ENCODE data around the gene GTF3C1. TPM values are rescaled to one million over a fixed set of nuclear protein-coding genes. Genes with fewer than 3 reads are reported as not detected.

The GTF3C1 gene
- total RNA-seq, 4 donors from 2014 or later = 38.5 to 57.2 (median 41.0) TPM

- ATAC-seq (ENCODE audit: low FRiP score) (no peak), DNase-seq (ENCODE audit: low spot score) (no peak)
- TF ChIP-seq, protein P1, sequence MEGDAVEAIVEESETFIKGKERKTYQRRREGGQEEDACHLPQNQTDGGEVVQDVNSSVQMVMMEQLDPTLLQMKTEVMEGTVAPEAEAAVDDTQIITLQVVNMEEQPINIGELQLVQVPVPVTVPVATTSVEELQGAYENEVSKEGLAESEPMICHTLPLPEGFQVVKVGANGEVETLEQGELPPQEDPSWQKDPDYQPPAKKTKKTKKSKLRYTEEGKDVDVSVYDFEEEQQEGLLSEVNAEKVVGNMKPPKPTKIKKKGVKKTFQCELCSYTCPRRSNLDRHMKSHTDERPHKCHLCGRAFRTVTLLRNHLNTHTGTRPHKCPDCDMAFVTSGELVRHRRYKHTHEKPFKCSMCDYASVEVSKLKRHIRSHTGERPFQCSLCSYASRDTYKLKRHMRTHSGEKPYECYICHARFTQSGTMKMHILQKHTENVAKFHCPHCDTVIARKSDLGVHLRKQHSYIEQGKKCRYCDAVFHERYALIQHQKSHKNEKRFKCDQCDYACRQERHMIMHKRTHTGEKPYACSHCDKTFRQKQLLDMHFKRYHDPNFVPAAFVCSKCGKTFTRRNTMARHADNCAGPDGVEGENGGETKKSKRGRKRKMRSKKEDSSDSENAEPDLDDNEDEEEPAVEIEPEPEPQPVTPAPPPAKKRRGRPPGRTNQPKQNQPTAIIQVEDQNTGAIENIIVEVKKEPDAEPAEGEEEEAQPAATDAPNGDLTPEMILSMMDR (IDR thresholded peaks at IDR 0.05) = no peak
Measured at GRCh38 chr16:27453494-27453825, 96.3 kb downstream of the GTF3C1 start.

- no peak for DNase-seq (ENCODE audit: low spot score)
- no peak for ATAC-seq (ENCODE audit: low FRiP score)
- TF ChIP-seq, protein P1 (IDR thresholded peaks at IDR 0.05) = no peak
Measured at GRCh38 chr16:27452569-27453493, 96.9 kb downstream of the GTF3C1 start.

DNA sequence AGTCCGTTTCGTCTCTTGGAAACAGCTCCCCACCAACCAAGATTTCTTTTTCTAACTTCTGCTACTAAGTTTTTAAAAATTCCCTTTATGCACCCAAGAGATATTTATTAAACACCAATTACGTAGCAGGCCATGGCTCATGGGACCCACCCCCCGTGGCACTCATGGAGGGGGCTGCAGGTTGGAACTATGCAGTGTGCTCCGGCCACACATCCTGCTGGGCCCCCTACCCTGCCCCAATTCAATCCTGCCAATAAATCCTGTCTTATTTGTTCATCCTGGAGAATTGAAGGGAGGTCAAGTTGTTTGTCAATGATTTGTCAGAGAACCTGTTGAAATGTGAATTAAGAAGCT lies 99.5 kb downstream of the GTF3C1 start:
- TF ChIP-seq, protein P1 (IDR thresholded peaks at IDR 0.05) = no peak
- DNase-seq (ENCODE audit: low spot score) = no peak
- no peak for ATAC-seq (ENCODE audit: low FRiP score)

- DNase-seq (ENCODE audit: low spot score) (no peak), ATAC-seq (ENCODE audit: low FRiP score) (no peak)
- TF ChIP-seq, protein P1 (IDR thresholded peaks at IDR 0.05) = no peak
Measured at GRCh38 chr16:27449434-27450195, 100.1 kb downstream of the GTF3C1 start.

GRCh38 chr16:27448532-27449433 lies 100.9 kb downstream of the GTF3C1 start:
- DNase-seq (ENCODE audit: low spot score) (no peak), ATAC-seq (ENCODE audit: low FRiP score) (no peak)
- TF ChIP-seq, protein P1 (IDR thresholded peaks at IDR 0.05) = no peak

DNA sequence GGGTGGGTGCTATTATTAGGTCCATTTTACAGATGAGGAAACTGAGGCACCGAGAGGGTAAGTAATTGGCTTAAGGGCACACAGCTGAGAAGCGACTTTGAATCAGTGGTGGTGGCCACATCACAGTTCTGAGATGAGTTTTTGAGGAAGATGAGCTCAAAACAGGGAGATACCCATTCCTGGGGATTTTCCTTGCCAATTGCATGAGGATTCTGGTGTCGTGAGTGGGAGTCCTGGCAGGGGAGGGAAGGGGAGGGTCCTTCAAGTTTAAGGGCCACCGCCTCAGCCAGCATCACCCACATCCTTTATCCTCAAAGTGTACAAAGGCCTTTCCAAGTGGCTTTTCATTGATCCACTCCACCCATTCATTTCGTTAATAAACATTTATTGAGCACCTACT lies 102.4 kb downstream of the GTF3C1 start:
- TF ChIP-seq, protein P1 (IDR thresholded peaks at IDR 0.05) = no peak
- no peak for ATAC-seq (ENCODE audit: low FRiP score)
- no peak for DNase-seq (ENCODE audit: low spot score)
